DOHH2 (cell line): Measurements from ENCODE around the gene RNPEPL1.

Experiments
- CTCF ChIP-seq: fragments of 200-600 bp; sonication (generic); IDR thresholded peaks from one replicate; pipeline ENCODE4 v1.5.1; 2014; ENCODE audit warnings: antibody characterized with exemption, mild to moderate bottlenecking, low read depth, low read length; ENCODE audit not compliant: poor library complexity, severe bottlenecking
- EZH2phosphoT487 ChIP-seq: fragments of 200-600 bp; sonication (generic); IDR thresholded peaks from 2 replicates; pipeline ENCODE4 v1.6.1; 2017; ENCODE audit warnings: borderline replicate concordance, mild to moderate bottlenecking, antibody characterized with exemption, low read length, moderate library complexity, mixed read lengths

GRCh38 chr2:240525802-240526201, 42.5 kb upstream of the RNPEPL1 start:
- TF ChIP-seq CTCF (no peak), EZH2phosphoT487 (no peak)
